GM23338 (cell line): ENCODE measurements around the gene FAM117B. TPM values are rescaled to one million over a fixed set of nuclear protein-coding genes. Genes with fewer than 3 reads are reported as not detected.

Source experiments
- ATAC-seq: fragments of 200-7000 bp; cut with Tn5 transposase; 3 replicates; pipeline ENCODE4 v1.9.1; 2020
- DNase-seq: peaks from one replicate; pipeline ENCODE4 v3.0.0-alpha.2; 2015; ENCODE audit warnings: low spot score
- H2AFZ ChIP-seq: fragments of 200-600 bp; sonication (generic); 2 replicates; pipeline ENCODE4 v1.8.0; 2016; ENCODE audit warnings: antibody characterized with exemption, mild to moderate bottlenecking, moderate library complexity
- H3F3A ChIP-seq: fragments of 200-600 bp; sonication (generic); replicated peaks from 2 replicates; pipeline ENCODE4 v1.8.0; 2017; ENCODE audit warnings: antibody characterized with exemption, mixed run types, low read depth
- H3K27ac ChIP-seq: fragments of 200-600 bp; sonication (generic); 2 replicates; pipeline ENCODE4 v1.6.1; 2016; ENCODE audit warnings: low read depth
- H3K27me3 ChIP-seq: fragments of 200-600 bp; sonication (generic); 2 replicates; pipeline ENCODE4 v1.8.0; 2016; ENCODE audit warnings: mild to moderate bottlenecking, mixed run types, moderate library complexity; ENCODE audit not compliant: insufficient read depth
- H3K36me3 ChIP-seq: fragments of 200-600 bp; sonication (generic); 2 replicates; pipeline ENCODE4 v1.8.0; 2016; ENCODE audit warnings: mild to moderate bottlenecking; ENCODE audit not compliant: insufficient read depth
- H3K4me1 ChIP-seq: fragments of 200-600 bp; sonication (generic); 2 replicates; pipeline ENCODE4 v1.8.0; 2016; ENCODE audit warnings: mild to moderate bottlenecking, moderate library complexity; ENCODE audit not compliant: insufficient read depth
- H3K4me2 ChIP-seq: fragments of 200-600 bp; sonication (generic); 2 replicates; pipeline ENCODE4 v1.7.1; 2017; ENCODE audit warnings: mixed run types
- H3K4me3 ChIP-seq: fragments of 200-600 bp; sonication (generic); 2 replicates; pipeline ENCODE4 v1.6.1; 2016; ENCODE audit warnings: mixed run types
- H3K79me2 ChIP-seq: fragments of 200-600 bp; sonication (generic); replicated peaks from 2 replicates; pipeline ENCODE4 v1.8.0; 2017; ENCODE audit warnings: mild to moderate bottlenecking; ENCODE audit not compliant: insufficient read depth
- H3K9me2 ChIP-seq: fragments of 200-600 bp; sonication (generic); 2 replicates; pipeline ENCODE4 v1.8.0; 2017; ENCODE audit not compliant: insufficient read depth
- H4K20me1 ChIP-seq: fragments of 200-600 bp; sonication (generic); replicated peaks from 2 replicates; pipeline ENCODE4 v1.8.0; 2017; ENCODE audit warnings: mild to moderate bottlenecking; ENCODE audit not compliant: insufficient read depth
- H3K27ac Mint-ChIP-seq: 2 replicates; pipeline ENCODE4 v1.8.0; 2020; ENCODE audit warnings: inconsistent platforms, mild to moderate bottlenecking, moderate library complexity, mixed read lengths
- H3K27me3 Mint-ChIP-seq: 3 replicates; pipeline ENCODE4 v1.8.0; 2022; ENCODE audit warnings: low read depth, mild to moderate bottlenecking, moderate library complexity, mixed read lengths, inconsistent platforms; ENCODE audit not compliant: insufficient read depth, poor library complexity
- H3K36me3 Mint-ChIP-seq: 3 replicates; pipeline ENCODE4 v1.8.0; 2021; ENCODE audit warnings: low read depth, mild to moderate bottlenecking, inconsistent platforms, moderate library complexity, mixed read lengths
- H3K4me1 Mint-ChIP-seq: 3 replicates; pipeline ENCODE4 v1.8.0; 2020; ENCODE audit warnings: mild to moderate bottlenecking, inconsistent platforms, mixed read lengths
- H3K4me3 Mint-ChIP-seq: 3 replicates; pipeline ENCODE4 v1.8.0; 2021; ENCODE audit warnings: moderate library complexity, mild to moderate bottlenecking, inconsistent platforms, mixed read lengths
- H3K9me3 Mint-ChIP-seq: 3 replicates; pipeline ENCODE4 v1.8.0; 2020; ENCODE audit warnings: moderate library complexity, mild to moderate bottlenecking, inconsistent platforms, mixed read lengths
- EZH2 ChIP-seq: fragments of 200-600 bp; sonication (generic); IDR thresholded peaks from one replicate; pipeline ENCODE4 v1.8.0; 2017; ENCODE audit warnings: antibody characterized with exemption, mild to moderate bottlenecking, low read depth; ENCODE audit not compliant: unreplicated experiment
- ZNF331 ChIP-seq: fragments of 250-450 bp; sonication (Bioruptor Pico); IDR thresholded peaks from 2 replicates; pipeline ENCODE4 v1.5.0; 2020; ENCODE audit warnings: low read depth, mild to moderate bottlenecking, moderate library complexity
- polyA plus RNA-seq: library from polyadenylated mRNA; unstranded; fragments of >200 nt; fragmentation: Nextera tagmentation; extraction: Ambion mirVana; gene quantifications from 2 replicates; pipeline ENCODE4 v1.2.1, GENCODE V29; 2016
- total RNA-seq: library from RNA; depleted of rRNA; stranded (reverse); fragments of >200 nt; shearing (Covaris generic); gene quantifications from 2 replicates; pipeline ENCODE4 v1.2.3, GENCODE V29; 2014
- TF ChIP-seq, protein P1 (sequence below): fragments of 250-450 bp; sonication (Bioruptor Pico); IDR thresholded peaks from 2 replicates; pipeline ENCODE4 v1.5.0; 2020; ENCODE audit warnings: mild to moderate bottlenecking, moderate library complexity

The FAM117B gene
- total and polyA plus RNA-seq, 2 experiments from 2014 or later: 8.4 to 23.0 TPM

DNA sequence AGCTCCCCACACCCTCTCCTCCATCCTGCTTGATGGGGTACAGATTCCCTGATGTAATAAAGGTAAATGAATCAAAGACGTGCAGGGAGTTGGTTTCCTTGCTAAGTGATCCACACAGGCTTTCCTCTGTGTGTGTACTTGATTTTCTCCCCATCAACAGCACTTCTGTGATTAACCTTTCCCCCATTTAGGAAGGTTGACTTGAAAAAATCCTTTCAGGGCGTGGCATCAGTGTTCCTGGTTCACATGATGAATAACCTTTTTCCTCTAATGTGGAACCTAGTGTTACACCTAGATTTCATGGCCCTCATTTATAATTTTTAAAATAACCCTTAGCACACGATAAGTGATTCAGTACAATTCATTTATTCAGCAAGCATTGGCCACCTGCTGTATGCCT lies 121.8 kb downstream of the FAM117B start:
- no peak overlapping the region for H3K27ac ChIP-seq

More for the DNA sequence above, 121.8 kb downstream of the FAM117B start:
- Mint-ChIP-seq H3K27ac (no peak overlapping the region), H3K27me3 (no peaks in the 10 kb centered on the region), H3K36me3 (peaks cover 36% of the 10 kb centered on the region; the same call in 2 of the 3 replicates), H3K4me1 (no peaks in the 10 kb centered on the region), H3K4me3 (no peak overlapping the region), H3K9me3 (peaks cover 12% of the 10 kb centered on the region; the same call in 2 of the 3 replicates)
- no peak overlapping the region for H3K4me2 ChIP-seq
- H3K79me2 ChIP-seq: no peaks in the 10 kb centered on the region
- peaks cover 6% of the 10 kb centered on the region; the same call in 1 of the 2 replicates for H4K20me1 ChIP-seq
- TF ChIP-seq EZH2 (no peak), ZNF331 (CRISPR knock-in tag) (no peak)
- TF ChIP-seq, protein P1, sequence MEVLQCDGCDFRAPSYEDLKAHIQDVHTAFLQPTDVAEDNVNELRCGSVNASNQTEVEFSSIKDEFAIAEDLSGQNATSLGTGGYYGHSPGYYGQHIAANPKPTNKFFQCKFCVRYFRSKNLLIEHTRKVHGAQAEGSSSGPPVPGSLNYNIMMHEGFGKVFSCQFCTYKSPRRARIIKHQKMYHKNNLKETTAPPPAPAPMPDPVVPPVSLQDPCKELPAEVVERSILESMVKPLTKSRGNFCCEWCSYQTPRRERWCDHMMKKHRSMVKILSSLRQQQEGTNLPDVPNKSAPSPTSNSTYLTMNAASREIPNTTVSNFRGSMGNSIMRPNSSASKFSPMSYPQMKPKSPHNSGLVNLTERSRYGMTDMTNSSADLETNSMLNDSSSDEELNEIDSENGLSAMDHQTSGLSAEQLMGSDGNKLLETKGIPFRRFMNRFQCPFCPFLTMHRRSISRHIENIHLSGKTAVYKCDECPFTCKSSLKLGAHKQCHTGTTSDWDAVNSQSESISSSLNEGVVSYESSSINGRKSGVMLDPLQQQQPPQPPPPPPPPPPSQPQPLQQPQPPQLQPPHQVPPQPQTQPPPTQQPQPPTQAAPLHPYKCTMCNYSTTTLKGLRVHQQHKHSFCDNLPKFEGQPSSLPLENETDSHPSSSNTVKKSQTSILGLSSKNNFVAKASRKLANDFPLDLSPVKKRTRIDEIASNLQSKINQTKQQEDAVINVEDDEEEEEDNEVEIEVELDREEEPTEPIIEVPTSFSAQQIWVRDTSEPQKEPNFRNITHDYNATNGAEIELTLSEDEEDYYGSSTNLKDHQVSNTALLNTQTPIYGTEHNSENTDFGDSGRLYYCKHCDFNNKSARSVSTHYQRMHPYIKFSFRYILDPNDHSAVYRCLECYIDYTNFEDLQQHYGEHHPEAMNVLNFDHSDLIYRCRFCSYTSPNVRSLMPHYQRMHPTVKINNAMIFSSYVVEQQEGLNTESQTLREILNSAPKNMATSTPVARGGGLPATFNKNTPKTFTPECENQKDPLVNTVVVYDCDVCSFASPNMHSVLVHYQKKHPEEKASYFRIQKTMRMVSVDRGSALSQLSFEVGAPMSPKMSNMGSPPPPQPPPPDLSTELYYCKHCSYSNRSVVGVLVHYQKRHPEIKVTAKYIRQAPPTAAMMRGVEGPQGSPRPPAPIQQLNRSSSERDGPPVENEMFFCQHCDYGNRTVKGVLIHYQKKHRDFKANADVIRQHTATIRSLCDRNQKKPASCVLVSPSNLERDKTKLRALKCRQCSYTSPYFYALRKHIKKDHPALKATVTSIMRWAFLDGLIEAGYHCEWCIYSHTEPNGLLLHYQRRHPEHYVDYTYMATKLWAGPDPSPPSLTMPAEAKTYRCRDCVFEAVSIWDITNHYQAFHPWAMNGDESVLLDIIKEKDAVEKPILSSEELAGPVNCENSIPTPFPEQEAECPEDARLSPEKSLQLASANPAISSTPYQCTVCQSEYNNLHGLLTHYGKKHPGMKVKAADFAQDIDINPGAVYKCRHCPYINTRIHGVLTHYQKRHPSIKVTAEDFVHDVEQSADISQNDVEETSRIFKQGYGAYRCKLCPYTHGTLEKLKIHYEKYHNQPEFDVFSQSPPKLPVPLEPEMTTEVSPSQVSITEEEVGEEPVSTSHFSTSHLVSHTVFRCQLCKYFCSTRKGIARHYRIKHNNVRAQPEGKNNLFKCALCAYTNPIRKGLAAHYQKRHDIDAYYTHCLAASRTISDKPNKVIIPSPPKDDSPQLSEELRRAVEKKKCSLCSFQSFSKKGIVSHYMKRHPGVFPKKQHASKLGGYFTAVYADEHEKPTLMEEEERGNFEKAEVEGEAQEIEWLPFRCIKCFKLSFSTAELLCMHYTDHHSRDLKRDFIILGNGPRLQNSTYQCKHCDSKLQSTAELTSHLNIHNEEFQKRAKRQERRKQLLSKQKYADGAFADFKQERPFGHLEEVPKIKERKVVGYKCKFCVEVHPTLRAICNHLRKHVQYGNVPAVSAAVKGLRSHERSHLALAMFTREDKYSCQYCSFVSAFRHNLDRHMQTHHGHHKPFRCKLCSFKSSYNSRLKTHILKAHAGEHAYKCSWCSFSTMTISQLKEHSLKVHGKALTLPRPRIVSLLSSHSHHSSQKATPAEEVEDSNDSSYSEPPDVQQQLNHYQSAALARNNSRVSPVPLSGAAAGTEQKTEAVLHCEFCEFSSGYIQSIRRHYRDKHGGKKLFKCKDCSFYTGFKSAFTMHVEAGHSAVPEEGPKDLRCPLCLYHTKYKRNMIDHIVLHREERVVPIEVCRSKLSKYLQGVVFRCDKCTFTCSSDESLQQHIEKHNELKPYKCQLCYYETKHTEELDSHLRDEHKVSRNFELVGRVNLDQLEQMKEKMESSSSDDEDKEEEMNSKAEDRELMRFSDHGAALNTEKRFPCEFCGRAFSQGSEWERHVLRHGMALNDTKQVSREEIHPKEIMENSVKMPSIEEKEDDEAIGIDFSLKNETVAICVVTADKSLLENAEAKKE (CRISPR knock-in tag): no peak
- H2AFZ ChIP-seq: no peak overlapping the region
- H3K27me3 ChIP-seq: no peaks in the 10 kb centered on the region
- no peak for ATAC-seq
- DNase-seq: no peak
- H3K4me1 ChIP-seq: no peaks in the 10 kb centered on the region
- H3K4me3 ChIP-seq: no peak overlapping the region
- no peaks in the 10 kb centered on the region for H3K9me2 ChIP-seq
- H3K36me3 ChIP-seq: peaks cover 20% of the 10 kb centered on the region
- no peaks in the 10 kb centered on the region for H3F3A ChIP-seq
